SK-N-SH (cell line): ENCODE results near the gene COL9A3. TPM values are rescaled to one million over a fixed set of nuclear protein-coding genes. Genes with fewer than 3 reads are reported as not detected.

Experiments
- CTCF ChIA-PET: fragments of 300-600, 350-600 bp; formaldehyde crosslinking; extraction: SDS; loops from one replicate; lab custom pipeline; 2021; lab: Yijun Ruan, JAX
- POLR2A ChIA-PET: fragments of 350-600 bp; sonication (Branson Sonifier 250); formaldehyde crosslinking; extraction: SDS; loops from one replicate; lab custom pipeline; 2020; ENCODE audit warnings: antibody characterized with exemption, inconsistent platforms; lab: Yijun Ruan, JAX
- DNase-seq: peaks from one replicate; pipeline ENCODE4 v3.0.0; 2012
- H2AFZ ChIP-seq: fragments of 200-600 bp; sonication (generic); 2 replicates; pipeline ENCODE4 v1.8.1; 2016; ENCODE audit warnings: antibody characterized with exemption, mild to moderate bottlenecking, low read depth
- H3F3A ChIP-seq: fragments of 200-600 bp; sonication (generic); replicated peaks from 2 replicates; pipeline ENCODE3; 2016; ENCODE audit warnings: antibody characterized with exemption, mild to moderate bottlenecking; ENCODE audit not compliant: insufficient read depth
- H3K27ac ChIP-seq, 2 experiments: fragments of 200-500 bp in 1 of 2; fragments of 200-600 bp in 1 of 2; sonication (Bioruptor generic) in 1 of 2; sonication (generic), shearing (Covaris generic) in 1 of 2; 2 replicates each; pipeline versions ENCODE4 v1.5.1 to v1.6.1; 2014 to 2016; ENCODE audit warnings: low read depth in 2 of 2, inconsistent platforms in 1 of 2, low read length in 1 of 2, mild to moderate bottlenecking in 1 of 2, mixed read lengths in 1 of 2
- H3K27me3 ChIP-seq: fragments of 200-600 bp; sonication (generic), shearing (Covaris generic); 2 replicates; pipeline ENCODE4 v1.6.1; 2016; ENCODE audit warnings: mixed run types; ENCODE audit not compliant: insufficient read depth
- H3K36me3 ChIP-seq, 2 experiments: fragments of 200-500 bp in 1 of 2; fragments of 200-600 bp in 1 of 2; sonication (Bioruptor generic) in 1 of 2; sonication (generic) in 1 of 2; replicated peaks in 1 of 2; 2 replicates each; pipeline versions ENCODE3 to v1.5.1; 2014 to 2016; ENCODE audit warnings: low read length in 1 of 2, mild to moderate bottlenecking in 1 of 2; ENCODE audit not compliant: insufficient read depth in 2 of 2, control insufficient read depth in 1 of 2
- H3K4me1 ChIP-seq, 2 experiments: fragments of 200-500 bp in 1 of 2; fragments of 200-600 bp in 1 of 2; sonication (Bioruptor generic) in 1 of 2; sonication (generic), shearing (Covaris generic) in 1 of 2; 2 replicates each; pipeline versions ENCODE4 v1.5.1 to v1.6.1; 2014 to 2016; ENCODE audit warnings: low read depth in 1 of 2, low read length in 1 of 2, mixed run types in 1 of 2; ENCODE audit not compliant: insufficient read depth in 2 of 2, control insufficient read depth in 1 of 2
- H3K4me2 ChIP-seq: fragments of 200-600 bp; sonication (generic), shearing (Covaris generic); 2 replicates; pipeline ENCODE4 v1.6.1; 2017; ENCODE audit warnings: mixed run types
- H3K4me3 ChIP-seq, 2 experiments: fragments of 200-500 bp in 1 of 2; fragments of 200-600 bp in 1 of 2; sonication (Bioruptor generic) in 1 of 2; sonication (generic), shearing (Covaris generic) in 1 of 2; 2 replicates each; pipeline versions ENCODE4 v1.5.1 to v1.8.1; 2014 to 2016; ENCODE audit warnings: low read depth in 2 of 2, inconsistent platforms in 1 of 2, low read length in 1 of 2, mild to moderate bottlenecking in 1 of 2, mixed read lengths in 1 of 2, moderate library complexity in 1 of 2
- H3K79me2 ChIP-seq: fragments of 200-600 bp; sonication (generic); 2 replicates; pipeline ENCODE4 v1.8.1; 2017; ENCODE audit warnings: mild to moderate bottlenecking; ENCODE audit not compliant: insufficient read depth
- H3K9ac ChIP-seq: fragments of 200-600 bp; sonication (generic); 2 replicates; pipeline ENCODE4 v1.6.1; 2017; ENCODE audit warnings: mixed run types
- H3K9me2 ChIP-seq: fragments of 200-600 bp; sonication (generic); 2 replicates; pipeline ENCODE4 v1.6.1; 2017; ENCODE audit warnings: mixed run types
- H3K9me3 ChIP-seq: fragments of 200-600 bp; sonication (generic); 2 replicates; pipeline ENCODE4 v1.6.1; 2017; ENCODE audit warnings: mixed run types, mild to moderate bottlenecking, moderate library complexity
- H4K20me1 ChIP-seq: fragments of 200-600 bp; sonication (generic); 2 replicates; pipeline ENCODE4 v1.6.1; 2017; ENCODE audit warnings: mild to moderate bottlenecking, mixed run types; ENCODE audit not compliant: insufficient read depth
- CHD2 ChIP-seq: fragments of 150-350 bp; IDR thresholded peaks from 2 replicates; pipeline ENCODE4 v1.6.1; 2018; ENCODE audit warnings: low read length; ENCODE audit not compliant: partially characterized antibody
- ELF1 ChIP-seq: IDR thresholded peaks from 2 replicates; pipeline ENCODE4 v1.4.0; 2012
- EZH2phosphoT487 ChIP-seq: fragments of 200-600 bp; sonication (generic); IDR thresholded peaks from 2 replicates; pipeline ENCODE4 v1.6.1; 2017; ENCODE audit warnings: low read depth, mixed run types, mild to moderate bottlenecking, antibody characterized with exemption, moderate library complexity, borderline replicate concordance
- FOSL2 ChIP-seq: IDR thresholded peaks from 2 replicates; pipeline ENCODE4 v1.4.0; 2012; ENCODE audit warnings: low read depth, mild to moderate bottlenecking, moderate library complexity, borderline replicate concordance
- FOXM1 ChIP-seq: IDR thresholded peaks from 2 replicates; pipeline ENCODE4 v1.4.0; 2012; ENCODE audit warnings: low read depth, mild to moderate bottlenecking
- NFIC ChIP-seq: IDR thresholded peaks from 2 replicates; pipeline ENCODE4 v1.4.0; 2012; ENCODE audit warnings: borderline replicate concordance
- RAD21 ChIP-seq: IDR thresholded peaks from 2 replicates; pipeline ENCODE4 v1.6.1; 2012; ENCODE audit warnings: mild to moderate bottlenecking, low read length
- ZBTB33 ChIP-seq: IDR thresholded peaks from 2 replicates; pipeline ENCODE4 v1.4.0; 2012; ENCODE audit warnings: low read depth, borderline replicate concordance
- WGBS: methylation state at CpG from one replicate; pipeline ENCODE4 v1.1.6; 2017; ENCODE audit warnings: low lambda C conversion rate; 5-methylcytosine and 5-hydroxymethylcytosine counted together
- polyA plus RNA-seq, 3 experiments: library from polyadenylated mRNA; depleted of rRNA; stranded (reverse); fragments of >200 nt; gene quantifications; 2 replicates each; pipeline ENCODE4 v1.2.3, GENCODE V29; 2012
- TF ChIP-seq, protein P1 (sequence below): IDR thresholded peaks from 2 replicates; pipeline ENCODE4 v1.6.1; 2012; ENCODE audit warnings: mild to moderate bottlenecking, low read depth, low read length, moderate library complexity
- TF ChIP-seq, protein P2 (sequence below): IDR thresholded peaks from 2 replicates; pipeline ENCODE4 v1.4.0; 2012; ENCODE audit warnings: low read depth, borderline replicate concordance

The COL9A3 gene
- polyA plus RNA-seq, 1 of the 3 experiments (the other 2 are of a cell fraction): 2.5 TPM

DNA sequence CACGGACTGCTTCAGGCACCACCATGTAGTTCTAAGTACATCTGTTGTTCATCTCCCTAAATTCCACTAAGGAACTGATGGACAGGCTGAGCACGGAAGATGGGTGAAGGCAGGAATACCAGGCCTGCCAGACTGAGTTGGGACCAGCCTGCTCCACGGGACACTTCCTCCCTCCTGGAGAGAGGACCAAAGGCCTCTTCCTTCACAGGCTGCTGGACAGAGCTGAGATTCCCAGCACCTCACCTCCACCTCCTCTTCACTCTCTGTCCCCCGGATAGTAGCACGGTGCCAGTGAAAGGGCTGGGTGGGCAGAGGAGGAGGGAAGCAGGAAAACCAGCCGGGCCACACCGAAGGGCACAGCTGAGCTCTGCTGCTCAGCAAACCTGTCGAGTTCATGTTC is 67.7 kb downstream of the COL9A3 start (continued):
- TF ChIP-seq, protein P1, sequence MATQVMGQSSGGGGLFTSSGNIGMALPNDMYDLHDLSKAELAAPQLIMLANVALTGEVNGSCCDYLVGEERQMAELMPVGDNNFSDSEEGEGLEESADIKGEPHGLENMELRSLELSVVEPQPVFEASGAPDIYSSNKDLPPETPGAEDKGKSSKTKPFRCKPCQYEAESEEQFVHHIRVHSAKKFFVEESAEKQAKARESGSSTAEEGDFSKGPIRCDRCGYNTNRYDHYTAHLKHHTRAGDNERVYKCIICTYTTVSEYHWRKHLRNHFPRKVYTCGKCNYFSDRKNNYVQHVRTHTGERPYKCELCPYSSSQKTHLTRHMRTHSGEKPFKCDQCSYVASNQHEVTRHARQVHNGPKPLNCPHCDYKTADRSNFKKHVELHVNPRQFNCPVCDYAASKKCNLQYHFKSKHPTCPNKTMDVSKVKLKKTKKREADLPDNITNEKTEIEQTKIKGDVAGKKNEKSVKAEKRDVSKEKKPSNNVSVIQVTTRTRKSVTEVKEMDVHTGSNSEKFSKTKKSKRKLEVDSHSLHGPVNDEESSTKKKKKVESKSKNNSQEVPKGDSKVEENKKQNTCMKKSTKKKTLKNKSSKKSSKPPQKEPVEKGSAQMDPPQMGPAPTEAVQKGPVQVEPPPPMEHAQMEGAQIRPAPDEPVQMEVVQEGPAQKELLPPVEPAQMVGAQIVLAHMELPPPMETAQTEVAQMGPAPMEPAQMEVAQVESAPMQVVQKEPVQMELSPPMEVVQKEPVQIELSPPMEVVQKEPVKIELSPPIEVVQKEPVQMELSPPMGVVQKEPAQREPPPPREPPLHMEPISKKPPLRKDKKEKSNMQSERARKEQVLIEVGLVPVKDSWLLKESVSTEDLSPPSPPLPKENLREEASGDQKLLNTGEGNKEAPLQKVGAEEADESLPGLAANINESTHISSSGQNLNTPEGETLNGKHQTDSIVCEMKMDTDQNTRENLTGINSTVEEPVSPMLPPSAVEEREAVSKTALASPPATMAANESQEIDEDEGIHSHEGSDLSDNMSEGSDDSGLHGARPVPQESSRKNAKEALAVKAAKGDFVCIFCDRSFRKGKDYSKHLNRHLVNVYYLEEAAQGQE: no peak
- no peak for TF ChIP-seq RAD21
- no peak for TF ChIP-seq ELF1

- POLR2A ChIA-PET: interaction anchor here (1.0 kb wide), 1 partner anchor 10 kb away, joined by 3 read pairs; no protein-coding TSS in a partner anchor
- TF ChIP-seq RAD21 (no peak), FOXM1 (no peak), CHD2 (no peak), FOSL2 (no peak), EZH2phosphoT487 (no peak), NFIC (no peak), ZBTB33 (no peak)
- TF ChIP-seq, protein P2, sequence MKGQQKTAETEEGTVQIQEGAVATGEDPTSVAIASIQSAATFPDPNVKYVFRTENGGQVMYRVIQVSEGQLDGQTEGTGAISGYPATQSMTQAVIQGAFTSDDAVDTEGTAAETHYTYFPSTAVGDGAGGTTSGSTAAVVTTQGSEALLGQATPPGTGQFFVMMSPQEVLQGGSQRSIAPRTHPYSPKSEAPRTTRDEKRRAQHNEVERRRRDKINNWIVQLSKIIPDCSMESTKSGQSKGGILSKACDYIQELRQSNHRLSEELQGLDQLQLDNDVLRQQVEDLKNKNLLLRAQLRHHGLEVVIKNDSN: no peak
- WGBS: 96% methylated on average over 18 of the region's 20 CpGs
Measured at GRCh38 chr20:62885046-62885895, 68.4 kb downstream of the COL9A3 start.

More at GRCh38 chr20:62885046-62885895, 68.4 kb downstream of the COL9A3 start:
- Histone ChIP-seq H4K20me1 (0 out of 2 replicates have a peak, but pooled peaks cover 4% of the 10 kb centered on the region), H3F3A (peaks cover 27% of the 10 kb centered on the region), H3K27me3 (no peaks in the 10 kb centered on the region), H3K9ac (no peak overlapping the region), H3K79me2 (no peaks in the 10 kb centered on the region), H3K27ac (no peak overlapping the region; a peak in 1 of 4 replicates), H3K9me3 (no peaks in the 10 kb centered on the region), H3K4me1 (peaks cover 17 to 19% of the 10 kb centered on the region in 2 experiments), H3K9me2 (no peaks in the 10 kb centered on the region), H3K4me3 (no peak overlapping the region), H3K4me2 (no peak overlapping the region), H3K36me3 (peaks cover 31 to 69% of the 10 kb centered on the region in 2 experiments), H2AFZ (no peak overlapping the region)
- no peak for DNase-seq
- CTCF ChIA-PET: interaction anchor here (0.9 to 7.2 kb wide), 6 partner anchors 9 to 124 kb away, joined by 3 to 77 read pairs (median 8); no protein-coding TSS in a partner anchor
